ENCODE results near the gene NAXE. TPM values are rescaled to one million over a fixed set of nuclear protein-coding genes. Genes with fewer than 3 reads are reported as not detected.

NAXE gene
- total RNA-seq: 124 and 127 TPM in 2 replicates

DNA sequence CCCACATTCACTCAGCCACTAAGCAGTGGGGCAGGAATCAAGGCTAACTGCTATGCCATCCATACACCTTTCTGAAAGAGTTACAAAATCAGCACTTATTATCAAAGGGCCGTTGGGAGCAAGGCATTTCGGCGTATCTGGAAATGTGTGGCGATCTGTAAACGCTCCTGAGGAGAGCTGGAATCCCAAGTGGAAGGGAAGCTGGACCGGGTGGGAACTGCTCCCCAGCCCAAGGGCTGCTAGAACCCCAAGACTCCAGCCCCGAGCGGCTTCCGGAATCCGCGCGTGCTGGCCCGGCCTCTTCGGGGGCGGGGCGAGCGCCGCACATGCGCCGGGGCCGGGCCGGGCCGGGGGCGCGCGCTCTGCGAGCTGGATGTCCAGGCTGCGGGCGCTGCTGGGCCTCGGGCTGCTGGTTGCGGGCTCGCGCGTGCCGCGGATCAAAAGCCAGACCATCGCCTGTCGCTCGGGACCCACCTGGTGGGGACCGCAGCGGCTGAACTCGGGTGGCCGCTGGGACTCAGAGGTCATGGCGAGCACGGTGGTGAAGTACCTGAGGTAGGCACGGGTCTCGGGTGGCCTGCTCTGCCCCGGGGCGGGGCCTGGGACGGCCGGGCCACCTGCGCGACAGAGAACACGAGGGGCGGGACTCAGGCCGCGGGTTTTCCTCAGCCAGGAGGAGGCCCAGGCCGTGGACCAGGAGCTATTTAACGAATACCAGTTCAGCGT, at the start of gene NAXE:
NAXE (plus strand) TSS at position 345 of the 726 bp plus-strand sequence; CDS start at position 374, 29 bp downstream.
- DNase-seq (ENCODE audit: low read depth): no peak
- H3K4me3 ChIP-seq (ENCODE audit: low read depth, low read length): peak within 1 kb of the TSS; percentile 80
- TF ChIP-seq, protein P1, sequence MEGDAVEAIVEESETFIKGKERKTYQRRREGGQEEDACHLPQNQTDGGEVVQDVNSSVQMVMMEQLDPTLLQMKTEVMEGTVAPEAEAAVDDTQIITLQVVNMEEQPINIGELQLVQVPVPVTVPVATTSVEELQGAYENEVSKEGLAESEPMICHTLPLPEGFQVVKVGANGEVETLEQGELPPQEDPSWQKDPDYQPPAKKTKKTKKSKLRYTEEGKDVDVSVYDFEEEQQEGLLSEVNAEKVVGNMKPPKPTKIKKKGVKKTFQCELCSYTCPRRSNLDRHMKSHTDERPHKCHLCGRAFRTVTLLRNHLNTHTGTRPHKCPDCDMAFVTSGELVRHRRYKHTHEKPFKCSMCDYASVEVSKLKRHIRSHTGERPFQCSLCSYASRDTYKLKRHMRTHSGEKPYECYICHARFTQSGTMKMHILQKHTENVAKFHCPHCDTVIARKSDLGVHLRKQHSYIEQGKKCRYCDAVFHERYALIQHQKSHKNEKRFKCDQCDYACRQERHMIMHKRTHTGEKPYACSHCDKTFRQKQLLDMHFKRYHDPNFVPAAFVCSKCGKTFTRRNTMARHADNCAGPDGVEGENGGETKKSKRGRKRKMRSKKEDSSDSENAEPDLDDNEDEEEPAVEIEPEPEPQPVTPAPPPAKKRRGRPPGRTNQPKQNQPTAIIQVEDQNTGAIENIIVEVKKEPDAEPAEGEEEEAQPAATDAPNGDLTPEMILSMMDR (conservative IDR thresholded peaks at IDR 0.05; ENCODE audit: low read depth, low read length): no peak

- no peak for DNase-seq (ENCODE audit: low read depth)
- H3K4me3 ChIP-seq (ENCODE audit: low read depth, low read length): no peak overlapping the region
- TF ChIP-seq, protein P1 (conservative IDR thresholded peaks at IDR 0.05; ENCODE audit: low read depth, low read length): no peak
These were observed 48.5 kb upstream of the NAXE start for GRCh38 chr1:156543066-156543465.

DNA sequence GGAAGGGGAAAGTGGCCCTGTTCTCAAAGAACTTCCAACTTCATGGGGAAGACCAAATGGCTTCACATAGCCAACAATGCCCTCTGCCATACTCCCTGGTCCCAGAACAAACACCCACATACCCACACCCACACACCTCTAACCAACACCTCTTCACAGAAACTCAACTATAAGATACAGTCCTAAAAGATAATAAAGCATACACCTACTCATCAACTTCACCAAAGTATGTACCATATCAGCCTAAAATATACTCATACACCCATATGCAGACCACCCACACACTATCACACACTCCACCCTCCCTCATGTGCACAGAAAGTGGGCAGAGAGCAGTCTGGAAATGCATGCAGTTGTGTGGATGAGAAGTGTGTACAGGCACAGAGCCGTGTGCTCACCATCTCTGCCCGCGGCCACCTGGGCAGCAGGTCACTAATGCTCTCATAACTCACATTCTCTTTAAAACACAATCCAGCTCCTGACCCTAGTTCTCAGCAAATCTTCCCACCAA, 46.9 kb upstream of the NAXE start:
- TF ChIP-seq, protein P1 (conservative IDR thresholded peaks at IDR 0.05; ENCODE audit: low read depth, low read length): no peak
- DNase-seq (ENCODE audit: low read depth): no peak
- no peak overlapping the region for H3K4me3 ChIP-seq (ENCODE audit: low read depth, low read length)

DNA sequence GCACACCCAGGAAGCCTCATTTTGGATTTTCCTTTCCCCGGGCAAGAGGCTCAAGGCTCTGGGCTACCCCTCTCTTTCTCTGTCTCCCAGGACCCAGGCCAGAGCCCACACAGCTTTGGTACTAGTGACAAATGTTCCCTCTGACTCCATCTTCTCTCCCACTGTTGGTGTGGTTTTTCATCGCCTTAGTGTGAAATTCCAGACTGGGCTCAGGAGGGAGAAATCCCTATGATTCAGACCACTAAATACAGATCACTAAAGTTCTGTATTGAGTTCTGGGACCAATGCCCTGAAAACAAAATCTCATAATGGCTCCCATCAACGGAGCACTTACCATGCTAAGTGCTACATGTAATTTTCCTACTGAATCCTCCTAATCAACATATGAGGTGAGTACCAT, 45.3 kb upstream of the NAXE start:
- no peak overlapping the region for H3K4me3 ChIP-seq (ENCODE audit: low read depth, low read length)
- TF ChIP-seq, protein P1 (conservative IDR thresholded peaks at IDR 0.05; ENCODE audit: low read depth, low read length): no peak
- DNase-seq (ENCODE audit: low read depth): no peak

DNA sequence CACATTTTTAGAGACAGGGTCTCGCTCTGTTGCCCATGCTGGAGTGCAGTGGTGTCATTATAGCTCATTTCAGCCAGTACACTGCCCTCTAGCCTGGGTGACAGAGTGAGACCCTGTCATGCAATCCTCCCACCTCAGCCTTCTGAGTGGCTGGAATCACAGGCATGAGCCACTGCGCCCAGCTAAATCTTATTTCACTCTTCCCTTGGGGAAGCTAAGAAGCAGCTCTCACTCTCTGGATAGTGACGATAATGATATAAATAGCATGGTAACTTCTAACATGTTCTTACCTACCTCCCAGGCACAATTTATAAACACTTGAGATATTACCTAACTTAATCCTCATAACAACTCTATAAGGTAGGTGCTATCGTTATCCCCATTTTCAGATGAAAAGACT, 44.1 kb upstream of the NAXE start:
- no peak overlapping the region for H3K4me3 ChIP-seq (ENCODE audit: low read depth, low read length)
- TF ChIP-seq, protein P1 (conservative IDR thresholded peaks at IDR 0.05; ENCODE audit: low read depth, low read length): no peak
- DNase-seq (ENCODE audit: low read depth): no peak

DNA sequence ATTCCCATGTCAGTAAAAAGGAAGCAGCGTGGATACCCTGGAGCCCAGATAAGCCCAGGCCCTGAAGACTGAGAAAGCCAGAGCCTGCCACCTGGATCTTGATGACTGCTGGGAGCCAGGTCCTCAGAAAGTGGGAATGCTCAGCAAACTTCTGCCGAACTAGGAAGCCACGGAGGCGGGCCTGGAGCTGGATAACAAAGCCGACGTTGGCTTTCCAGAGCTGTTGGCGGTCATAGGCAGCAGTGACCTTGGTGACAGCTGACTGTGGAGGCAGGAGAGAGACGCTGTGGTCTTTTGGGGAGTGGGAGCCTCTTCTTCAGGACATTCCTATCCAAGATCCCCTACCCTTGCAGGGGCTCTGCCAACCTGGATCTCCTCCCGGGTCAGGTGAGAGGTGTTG, 43.6 kb upstream of the NAXE start:
- H3K4me3 ChIP-seq (ENCODE audit: low read depth, low read length): no peak overlapping the region
- TF ChIP-seq, protein P1 (conservative IDR thresholded peaks at IDR 0.05; ENCODE audit: low read depth, low read length): no peak
- DNase-seq (ENCODE audit: low read depth): no peak

- no peak for DNase-seq (ENCODE audit: low read depth)
- TF ChIP-seq, protein P1 (conservative IDR thresholded peaks at IDR 0.05; ENCODE audit: low read depth, low read length): peak; percentile 8
- no peak overlapping the region for H3K4me3 ChIP-seq (ENCODE audit: low read depth, low read length)
These were observed 42.2 kb upstream of the NAXE start for GRCh38 chr1:156549390-156549789.
